GM21786 (cell line): Measurements from ENCODE around the gene GBX2.
"Not testable (repeated sequence)": the region's sequence is repeated elsewhere in the genome, so short reads cannot be mapped to it uniquely, and the experiment has no call there.

Source experiments
- ATAC-seq: cut with Tn5 transposase; IDR thresholded peaks from one replicate; pipeline ENCODE4 v1.9.1; 2021; ENCODE audit not compliant: unreplicated experiment

Gene GBX2

DNA sequence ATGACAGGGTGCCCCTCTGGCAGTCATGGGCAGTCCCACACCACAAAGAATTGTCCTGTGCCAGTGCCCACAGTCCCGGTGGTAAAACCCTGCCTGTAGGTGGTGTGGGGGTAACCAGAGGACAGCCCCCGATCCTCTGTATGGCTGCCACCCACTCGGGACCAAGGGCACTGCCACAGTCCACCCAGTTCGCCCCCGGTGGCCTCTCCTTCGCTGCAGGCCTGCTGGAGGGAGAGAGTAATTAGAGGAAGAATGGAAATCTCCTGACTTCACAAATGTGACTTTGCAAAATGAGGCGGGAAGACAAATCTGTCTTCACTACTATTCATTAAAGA is 11.4 kb downstream of the GBX2 start:
- no peak for ATAC-seq

DNA sequence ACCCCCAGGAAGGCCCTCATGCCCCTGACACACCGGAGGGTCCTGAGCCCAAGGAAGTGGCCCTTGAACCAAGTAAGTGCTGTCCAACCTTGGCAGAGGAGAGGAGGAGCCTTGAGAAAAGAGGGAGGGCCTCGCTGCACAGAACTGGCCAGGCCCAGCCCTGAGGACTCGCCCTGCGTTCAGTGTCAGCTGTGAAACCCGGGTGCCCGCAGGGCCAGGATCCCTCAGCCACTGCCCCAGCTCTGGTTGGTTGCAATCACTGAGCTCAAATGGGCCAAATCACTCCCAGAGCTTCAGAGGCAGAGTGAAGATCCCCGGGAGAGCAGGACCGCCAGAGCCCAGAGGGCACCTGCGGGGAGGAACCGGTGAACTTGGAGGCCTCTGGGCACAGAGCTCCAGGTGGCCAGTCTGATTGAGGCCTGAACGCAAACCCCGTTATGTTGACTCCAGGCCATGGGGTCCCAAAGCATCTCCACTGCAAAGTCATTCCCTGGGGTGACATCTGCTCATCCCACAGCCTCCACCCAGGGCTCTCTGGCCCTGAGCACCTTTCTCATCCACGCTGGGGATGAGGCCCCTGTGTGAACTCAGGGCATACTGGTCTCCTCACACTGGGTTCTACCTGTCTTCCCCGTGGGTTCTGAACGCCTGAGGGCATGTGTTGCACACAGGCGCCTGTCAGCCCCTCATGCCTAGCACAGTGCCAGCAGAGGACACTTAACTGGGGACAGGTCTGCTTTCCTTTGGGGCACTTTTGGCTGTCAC is 11.9 kb downstream of the GBX2 start:
- no peak for ATAC-seq

DNA sequence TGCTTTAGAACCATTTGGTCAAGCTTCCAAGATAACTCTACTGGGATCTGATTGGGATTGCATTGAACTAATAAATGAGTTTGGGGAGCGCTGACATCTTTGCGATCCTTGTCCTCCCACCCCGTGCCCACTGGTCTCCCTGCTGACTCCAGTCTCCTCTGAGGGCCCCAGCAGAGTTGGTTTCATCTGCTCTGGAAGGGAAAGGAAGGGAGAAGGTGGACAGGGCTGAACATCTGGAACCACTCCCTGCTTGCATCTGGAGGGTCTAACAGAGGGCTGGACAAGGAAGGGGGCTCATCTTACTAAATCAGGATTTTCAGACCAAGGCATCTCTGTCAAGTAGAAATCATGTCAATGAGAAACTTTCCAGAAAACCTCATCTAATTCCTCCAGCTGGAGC is 12.8 kb downstream of the GBX2 start:
- ATAC-seq = no peak

DNA sequence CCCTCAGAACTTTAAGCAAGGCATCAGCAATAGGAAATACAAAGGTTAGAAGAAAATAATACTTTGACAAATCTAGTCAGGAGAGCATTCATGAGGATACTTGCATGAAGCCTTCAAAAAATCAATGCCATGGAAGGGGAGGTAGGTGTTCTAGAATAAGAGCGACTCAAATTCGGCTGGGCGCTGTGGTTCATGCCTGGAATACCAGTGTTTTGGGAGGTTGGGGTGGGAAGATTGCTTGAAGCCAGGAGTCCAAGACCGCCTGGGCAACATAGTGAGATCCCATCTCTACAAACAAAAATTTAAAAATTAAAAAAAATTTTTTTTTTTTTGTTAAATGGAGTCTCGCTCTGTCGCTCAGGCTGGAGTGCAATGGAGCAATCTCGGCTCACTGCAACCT is 21.8 kb downstream of the GBX2 start:
- ATAC-seq = no peak

DNA sequence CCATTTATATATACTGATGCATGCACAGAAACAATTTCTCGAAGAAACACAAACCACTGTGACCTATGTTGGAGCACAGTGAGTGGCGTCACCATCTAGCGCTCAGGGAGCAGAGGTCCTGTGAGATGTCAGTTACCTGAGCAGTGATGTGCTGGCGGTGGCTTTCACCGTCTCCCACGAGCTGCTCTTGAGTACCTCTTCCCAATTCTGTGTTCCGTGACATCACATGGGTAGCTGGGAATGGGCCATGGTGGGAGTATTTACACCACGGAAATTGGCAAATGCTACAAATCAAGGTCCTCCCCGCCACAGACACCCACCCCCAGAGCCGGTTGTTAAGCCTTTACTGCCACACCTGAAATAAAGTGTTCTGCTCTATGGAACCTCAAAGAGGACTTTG is 24.4 kb downstream of the GBX2 start:
- no peak for ATAC-seq

DNA sequence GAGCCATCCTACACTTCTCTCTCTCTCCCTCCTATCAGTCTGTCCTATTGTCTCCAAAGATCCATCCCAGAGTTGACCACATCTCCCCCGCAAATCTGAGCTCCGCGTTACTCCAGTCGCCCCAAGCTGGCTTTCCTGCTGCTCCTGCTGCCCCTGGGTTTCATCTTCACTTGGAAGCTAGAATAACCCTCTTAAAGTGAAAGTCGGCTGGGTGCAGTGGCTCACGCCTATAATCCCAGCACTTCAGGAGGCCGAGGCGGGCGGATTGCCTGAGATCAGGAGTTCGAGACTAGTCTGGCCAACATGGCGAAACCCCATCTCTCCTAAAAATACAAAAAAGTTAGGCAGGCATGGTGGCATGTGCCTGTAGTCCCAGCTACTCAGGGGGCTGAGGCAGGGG is 26.6 kb downstream of the GBX2 start:
- not testable (repeated sequence) for ATAC-seq

DNA sequence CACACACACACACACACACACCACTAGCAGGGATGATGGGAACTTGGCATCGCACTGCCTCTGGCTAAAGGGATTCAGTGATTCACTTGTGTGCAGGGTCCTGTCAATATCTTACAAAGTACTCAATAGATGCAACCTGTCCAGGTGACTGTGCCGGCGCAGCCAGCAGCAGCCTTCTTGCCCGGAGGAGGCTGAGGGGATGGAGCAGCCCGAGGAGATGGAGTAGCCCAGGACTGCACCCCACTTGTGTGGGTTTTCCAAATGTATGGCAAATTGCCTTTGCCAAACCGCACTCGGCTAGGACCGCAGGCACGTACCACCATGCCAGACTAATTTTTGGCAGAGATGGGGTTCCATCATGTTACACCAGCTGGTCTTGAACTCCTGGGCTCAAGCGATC is 31.1 kb downstream of the GBX2 start:
- no peak for ATAC-seq

DNA sequence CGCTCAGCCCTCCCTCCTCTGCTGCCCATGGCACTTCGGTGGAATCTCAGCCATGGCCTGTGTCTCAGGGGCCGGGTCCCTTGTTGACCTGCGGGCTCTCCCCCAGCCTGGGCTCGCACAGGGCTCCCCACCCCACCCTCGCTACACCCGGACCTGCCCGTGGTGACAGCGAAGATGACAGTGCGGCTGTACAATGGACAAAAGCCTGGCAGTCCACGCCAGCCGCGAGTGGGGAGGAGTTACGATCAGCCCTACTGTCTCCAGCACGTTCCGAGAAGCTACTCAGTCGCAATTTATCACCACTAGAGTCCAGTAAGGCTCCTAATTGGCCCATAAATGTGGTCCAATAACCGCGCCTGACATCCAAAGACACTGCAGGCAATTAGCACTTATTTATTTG is 31.6 kb downstream of the GBX2 start:
- ATAC-seq = no peak

DNA sequence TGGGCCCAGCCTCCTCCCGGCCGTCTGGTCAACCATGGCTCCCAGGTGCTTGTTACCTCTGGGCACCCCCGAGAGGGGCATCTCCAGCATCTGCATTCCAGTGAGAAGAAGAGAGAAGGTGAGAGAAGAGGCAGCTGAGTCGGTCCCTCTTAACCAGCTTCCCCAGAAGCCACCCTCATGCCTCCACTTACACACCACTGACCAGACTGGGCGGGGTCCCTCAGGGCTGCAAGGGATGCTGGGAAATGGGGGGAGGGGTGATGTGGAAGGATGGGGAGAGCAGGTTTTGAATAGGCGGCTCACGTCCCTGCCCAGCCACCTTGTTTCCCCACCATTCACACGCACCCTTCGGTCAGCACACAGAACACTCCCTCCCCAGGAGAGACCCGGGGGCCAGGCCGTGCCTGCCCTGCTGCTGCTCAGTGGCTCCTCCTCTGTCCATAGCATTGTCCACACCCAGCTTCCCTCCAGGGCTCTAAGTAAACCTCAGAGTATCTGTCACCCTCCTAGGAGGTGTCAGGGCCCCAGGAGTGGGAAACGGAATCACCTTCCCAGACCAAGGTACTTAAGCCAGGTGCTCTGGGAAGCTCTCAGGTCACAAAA is 34.7 kb downstream of the GBX2 start:
- no peak for ATAC-seq

DNA sequence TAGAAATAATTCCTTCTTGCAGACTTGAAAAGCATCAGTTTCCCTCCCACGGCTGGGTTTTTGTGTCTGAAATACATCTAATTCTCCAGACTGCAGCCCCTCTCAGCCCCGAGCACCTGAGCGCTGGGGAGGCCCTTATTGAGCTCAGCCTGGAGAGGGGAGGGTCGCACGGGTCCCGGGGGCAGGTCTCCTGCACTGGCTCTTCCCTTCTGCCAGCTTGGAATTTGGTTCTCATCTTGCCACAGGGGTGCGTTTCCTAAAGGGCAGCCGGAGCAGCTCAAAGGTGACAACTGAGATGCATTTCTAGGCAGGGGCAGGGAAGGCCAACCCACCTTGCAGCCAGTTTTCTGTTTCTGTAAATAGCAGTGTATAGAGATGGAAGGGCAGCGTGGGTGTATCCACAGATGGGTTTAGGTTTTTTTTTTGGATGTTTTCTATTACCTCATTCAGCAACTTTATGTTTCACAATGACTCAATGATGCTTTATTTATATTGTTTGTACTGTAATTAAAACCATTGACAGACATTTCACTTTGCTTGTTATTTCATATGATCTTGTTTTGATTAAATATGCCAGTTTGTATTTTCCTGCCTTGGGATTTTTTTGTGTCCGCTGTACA is 37.0 kb downstream of the GBX2 start:
- no peak for ATAC-seq

DNA sequence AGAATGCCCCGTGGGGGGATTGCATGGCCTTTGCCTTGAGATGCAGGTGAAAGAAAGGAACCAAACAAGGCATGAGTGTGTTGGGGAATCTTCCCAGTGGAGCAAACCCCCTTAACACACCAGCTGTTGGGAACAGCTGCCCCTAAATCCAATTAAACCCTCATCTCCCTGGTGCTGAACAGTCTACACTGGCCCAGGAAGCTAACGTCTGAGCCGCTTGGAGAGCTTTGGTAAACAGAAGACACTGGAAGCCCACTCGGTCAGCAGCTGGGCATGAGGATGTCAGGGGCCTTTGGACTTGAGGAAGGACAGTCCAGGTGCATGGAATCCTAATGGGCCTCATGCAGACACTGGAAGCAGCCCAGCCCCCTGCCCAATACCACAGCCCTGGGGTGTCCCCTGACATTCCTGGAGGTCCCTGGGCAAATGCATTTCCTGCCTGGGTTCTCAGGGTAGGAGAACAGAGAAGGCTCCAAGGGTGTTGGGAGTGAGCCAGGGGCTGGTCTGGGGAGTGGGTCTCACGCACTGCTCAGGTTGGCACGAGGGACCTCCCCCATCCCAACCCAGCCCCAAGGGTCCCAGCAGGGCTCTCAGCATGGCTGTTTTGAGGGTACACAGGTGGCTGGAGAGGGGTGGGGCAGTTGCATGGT is 37.7 kb downstream of the GBX2 start:
- ATAC-seq = no peak

DNA sequence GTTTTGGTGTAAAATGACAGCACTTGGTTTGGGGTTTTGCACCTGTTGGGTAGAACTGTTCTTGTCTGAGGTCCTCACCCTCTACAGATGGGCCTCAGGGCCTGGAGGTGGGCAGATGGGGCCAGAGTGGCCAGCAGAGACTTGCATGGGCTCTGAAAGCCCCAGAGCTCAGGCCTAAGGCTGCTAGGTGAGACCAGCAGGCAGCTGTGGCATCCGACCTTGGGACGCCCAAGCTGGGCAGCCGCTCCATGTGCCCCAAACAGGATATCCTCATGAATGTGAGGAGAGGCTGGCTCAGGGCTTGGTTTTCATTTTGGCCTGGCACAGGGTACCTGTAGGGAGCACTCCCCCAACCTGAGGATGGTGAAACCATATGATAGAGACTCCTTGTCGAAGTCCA is 38.3 kb downstream of the GBX2 start:
- ATAC-seq = no peak

DNA sequence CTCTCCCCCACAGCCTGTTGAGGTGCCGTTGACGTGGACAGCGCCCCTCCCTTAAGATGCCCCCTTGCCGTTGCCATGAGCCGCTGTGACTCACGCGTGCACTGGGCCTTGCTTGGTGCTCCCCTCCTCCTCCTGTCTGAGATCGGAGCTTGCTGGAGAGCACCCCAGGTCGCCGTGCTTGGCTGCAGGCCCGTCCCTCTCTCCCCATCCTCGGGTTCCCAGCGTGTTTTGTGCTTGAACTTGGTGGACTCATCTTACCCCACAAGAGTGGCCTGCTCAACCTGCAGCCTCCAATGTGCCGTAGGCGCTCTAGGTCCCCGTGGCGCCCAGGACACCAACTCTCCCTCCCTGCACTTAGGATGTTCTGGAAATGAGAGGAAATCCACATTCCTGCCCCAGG is 39.9 kb downstream of the GBX2 start:
- no peak for ATAC-seq

DNA sequence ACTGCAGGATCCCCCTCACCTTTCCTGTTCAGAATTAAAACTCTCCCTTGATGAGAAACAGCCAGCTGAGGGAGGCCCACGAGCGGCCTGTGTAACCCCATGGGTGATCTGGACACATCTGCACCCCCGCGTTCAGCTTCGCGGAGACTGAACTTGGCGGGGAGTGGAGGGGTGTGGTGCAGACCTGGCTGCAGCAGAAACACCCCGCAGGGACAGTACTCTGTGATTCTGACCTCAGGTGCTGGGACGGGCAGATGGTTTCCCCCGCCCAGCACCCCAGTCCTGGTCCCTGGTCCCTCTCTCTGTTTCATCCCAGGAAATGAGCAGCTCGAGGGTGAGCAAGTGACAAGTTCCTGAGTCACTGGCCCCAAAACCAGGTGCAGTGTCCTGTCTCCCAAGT is 41.2 kb downstream of the GBX2 start:
- ATAC-seq = no peak

DNA sequence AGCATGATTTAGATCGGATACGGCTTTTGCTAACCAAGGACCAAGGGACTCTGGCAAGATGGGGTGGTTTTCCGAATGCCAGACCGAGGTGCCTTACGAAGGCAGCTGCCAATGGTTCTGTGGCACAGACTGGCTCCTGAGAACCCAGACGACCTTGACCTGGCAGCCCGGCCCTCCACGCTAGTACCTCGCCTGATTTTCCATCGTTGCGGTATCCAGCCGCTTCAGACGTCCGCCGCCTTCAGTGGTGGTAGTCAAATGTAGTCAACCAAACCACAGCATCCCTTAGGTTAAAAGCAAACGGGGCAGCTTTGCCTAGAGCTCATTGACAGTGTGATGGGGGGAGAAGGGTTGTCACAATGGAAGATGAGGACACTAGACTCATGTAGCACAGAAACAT is 42.6 kb downstream of the GBX2 start:
- no peak for ATAC-seq

DNA sequence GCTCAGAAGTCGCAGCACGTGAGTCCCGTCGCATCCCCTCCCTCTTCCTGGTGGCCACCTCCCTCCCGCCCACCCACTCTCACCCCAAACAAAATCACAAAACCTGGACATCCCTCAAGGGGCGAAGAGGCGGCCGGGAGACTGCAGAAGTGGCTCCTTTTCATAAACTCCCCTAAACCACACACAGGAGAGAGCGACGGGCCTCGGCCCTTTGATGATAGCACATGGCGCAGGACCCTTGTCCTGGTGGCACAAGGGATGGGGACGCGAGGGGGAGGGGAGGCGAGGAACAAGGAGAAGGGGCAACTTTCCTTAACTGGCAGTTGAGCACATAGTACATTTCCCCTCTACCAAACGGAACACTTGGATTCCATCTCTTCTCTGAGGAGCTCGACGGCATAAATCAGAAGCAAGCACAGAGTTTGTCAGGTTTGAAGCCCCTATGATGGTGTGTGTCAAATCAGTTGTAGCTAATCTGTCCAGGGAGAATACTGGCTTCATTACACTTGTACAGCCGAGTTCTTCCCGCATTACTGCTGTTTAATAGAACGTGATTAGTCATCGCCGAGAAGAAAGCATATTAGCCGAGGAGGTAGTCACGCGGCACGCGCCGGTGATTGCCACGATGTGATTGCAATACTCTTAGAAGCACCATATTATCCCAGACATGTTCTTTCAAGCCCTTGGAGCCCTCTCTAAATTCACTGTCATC is 43.8 kb downstream of the GBX2 start:
- no peak for ATAC-seq

DNA sequence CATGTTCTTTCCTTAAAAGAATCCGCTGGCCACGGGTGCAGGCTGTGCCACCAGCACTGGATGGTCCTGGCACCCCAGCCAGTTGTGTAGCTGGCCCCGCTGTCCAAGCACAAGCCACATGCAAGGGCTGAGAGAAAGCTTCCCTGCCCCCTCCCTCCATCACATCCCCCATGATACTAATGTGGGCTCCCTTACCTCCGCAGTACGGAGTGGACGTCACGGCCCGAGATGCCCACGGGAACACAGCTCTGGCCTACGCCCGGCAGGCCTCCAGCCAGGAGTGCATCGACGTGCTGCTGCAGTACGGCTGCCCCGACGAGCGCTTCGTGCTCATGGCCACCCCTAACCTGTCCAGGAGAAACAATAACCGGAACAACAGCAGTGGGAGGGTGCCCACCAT is 44.5 kb downstream of the GBX2 start:
- no peak for ATAC-seq

DNA sequence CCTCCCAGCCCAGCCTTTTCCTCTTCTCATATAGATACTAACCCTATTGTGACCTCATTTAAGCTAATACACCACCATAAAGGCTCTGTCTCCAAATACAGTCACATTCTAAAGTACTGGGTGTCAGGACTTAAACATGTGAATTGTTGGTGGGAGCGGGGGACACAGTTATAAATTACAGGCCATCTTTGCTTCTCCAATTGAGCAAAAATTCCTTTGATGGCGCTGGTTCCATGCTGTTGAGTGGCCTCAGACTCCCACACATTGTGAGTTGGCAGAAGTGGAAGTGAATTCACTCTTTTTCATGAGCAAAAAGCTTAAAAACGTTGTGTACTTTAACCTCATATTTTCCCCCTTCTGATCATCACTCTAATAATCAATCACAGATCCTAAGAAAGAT is 46.0 kb downstream of the GBX2 start:
- ATAC-seq = no peak

DNA sequence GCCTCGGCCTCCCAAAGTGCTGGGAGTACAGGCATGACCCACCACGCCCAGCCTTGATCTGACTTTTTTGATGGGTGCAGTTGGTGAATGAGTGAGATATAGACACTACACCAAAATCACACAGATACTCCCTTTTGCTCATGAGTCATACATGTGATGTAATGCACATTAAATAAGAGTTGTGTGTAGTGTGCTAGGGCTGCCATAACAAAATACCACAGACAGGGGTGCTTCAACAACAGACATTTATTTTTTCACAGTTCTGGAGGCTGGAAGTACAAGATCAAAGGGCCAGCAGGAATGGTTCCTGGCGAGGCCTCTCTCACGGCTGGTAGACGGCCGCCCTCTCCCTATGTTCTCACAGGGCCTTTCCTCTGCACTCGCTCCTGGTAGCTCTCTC is 46.6 kb downstream of the GBX2 start:
- no peak for ATAC-seq

DNA sequence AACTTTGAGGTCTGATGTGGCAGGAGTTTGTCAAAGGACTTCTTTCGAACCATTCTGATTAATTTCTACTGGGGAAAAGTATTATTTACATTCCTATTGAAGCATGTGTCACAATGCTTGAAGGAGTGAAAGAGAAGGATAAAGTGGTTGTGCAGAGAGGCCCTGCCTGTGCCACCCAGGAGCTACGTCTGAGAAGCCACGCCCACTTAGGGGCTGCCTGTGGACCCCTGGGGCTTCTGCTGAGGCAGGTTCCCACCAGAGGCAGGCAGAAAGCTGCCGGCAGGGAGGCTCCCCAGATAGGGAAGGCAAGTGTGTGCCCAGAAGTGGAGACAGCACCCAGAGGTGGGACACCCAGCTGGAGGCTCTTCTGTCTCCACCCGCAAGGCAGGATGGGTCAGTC is 47.4 kb downstream of the GBX2 start:
- no peak for ATAC-seq

DNA sequence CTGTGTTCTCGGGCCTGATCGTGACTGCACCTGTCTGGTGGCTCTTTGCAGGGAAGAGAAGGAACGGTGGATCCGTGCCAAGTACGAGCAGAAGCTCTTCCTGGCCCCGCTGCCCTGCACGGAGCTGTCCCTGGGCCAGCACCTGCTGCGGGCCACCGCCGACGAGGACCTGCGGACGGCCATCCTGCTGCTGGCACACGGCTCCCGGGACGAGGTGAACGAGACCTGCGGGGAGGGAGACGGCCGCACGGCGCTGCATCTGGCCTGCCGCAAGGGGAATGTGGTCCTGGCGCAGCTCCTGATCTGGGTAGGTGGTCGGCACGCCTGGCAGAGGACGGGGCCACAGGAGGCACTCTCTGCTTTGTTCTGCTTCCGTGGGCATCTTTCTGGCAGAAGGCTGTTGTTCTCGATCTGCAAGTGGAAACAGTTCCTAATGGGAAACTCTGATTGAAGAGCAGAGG is 48.0 kb downstream of the GBX2 start:
- no peak for ATAC-seq

DNA sequence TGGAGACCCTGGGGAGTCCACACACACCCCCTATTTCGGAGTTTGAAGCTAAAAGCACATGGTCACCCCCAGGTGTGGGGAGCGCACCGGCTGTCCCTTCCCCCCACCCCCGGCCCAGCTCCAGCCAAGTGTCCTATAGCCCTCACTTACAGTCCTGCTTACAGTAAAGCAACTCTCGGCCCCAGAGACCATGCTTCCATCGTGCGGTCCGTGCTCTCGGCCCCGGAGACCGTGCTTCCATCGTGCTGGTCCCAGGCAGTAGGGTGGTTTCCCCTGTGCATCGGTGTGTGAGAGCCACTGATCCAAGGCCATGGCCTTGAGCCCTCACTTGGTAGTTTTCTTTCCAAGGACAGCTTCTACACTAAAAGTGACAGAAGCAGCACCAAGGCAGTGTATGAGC is 48.7 kb downstream of the GBX2 start:
- ATAC-seq = no peak
